ENCODE measurements around the gene SMNDC1.

The SMNDC1 gene

DNA sequence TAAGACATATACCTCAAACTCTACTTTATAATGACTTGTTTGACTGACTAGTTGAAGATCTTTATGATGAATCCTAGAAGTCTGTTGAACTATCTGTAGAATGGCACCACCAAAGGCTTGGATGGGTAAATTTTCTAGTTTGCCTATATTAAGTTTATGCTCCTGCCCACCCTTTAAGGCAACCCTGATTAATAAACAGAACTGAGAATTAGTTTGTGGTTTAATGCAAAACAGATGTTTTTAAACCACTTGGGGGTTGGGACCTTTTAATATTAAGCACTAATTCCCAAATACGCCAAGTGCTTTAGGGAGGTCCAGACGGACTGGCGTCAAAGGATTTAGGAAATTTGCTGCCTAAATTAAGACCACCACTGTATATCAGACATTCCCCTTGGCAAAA lies 20.5 kb downstream of the SMNDC1 start:
- no peaks in the 10 kb centered on the region for H3K79me2 ChIP-seq (ENCODE audit: control insufficient read depth, low read length)
- H4K20me1 ChIP-seq (ENCODE audit: control insufficient read depth, insufficient read depth, low read depth, low read length): no peaks in the 10 kb centered on the region
- no peaks in the 10 kb centered on the region for H3K27me3 ChIP-seq (ENCODE audit: control insufficient read depth, low read length)
- no peaks in the 10 kb centered on the region for H3K9me3 ChIP-seq (ENCODE audit: control insufficient read depth, insufficient read depth, low read length)
- peaks cover 3% of the 10 kb centered on the region; the same call in 1 of the 2 replicates for H3F3A ChIP-seq (ENCODE audit: control insufficient read depth, insufficient read depth)
- no peak overlapping the region for H3K4me2 ChIP-seq (ENCODE audit: low read length)
- TF ChIP-seq EZH2phosphoT487 (IDR thresholded peaks at IDR 0.05; ENCODE audit: borderline replicate concordance, low read length): no peak
- TF ChIP-seq, protein P1, sequence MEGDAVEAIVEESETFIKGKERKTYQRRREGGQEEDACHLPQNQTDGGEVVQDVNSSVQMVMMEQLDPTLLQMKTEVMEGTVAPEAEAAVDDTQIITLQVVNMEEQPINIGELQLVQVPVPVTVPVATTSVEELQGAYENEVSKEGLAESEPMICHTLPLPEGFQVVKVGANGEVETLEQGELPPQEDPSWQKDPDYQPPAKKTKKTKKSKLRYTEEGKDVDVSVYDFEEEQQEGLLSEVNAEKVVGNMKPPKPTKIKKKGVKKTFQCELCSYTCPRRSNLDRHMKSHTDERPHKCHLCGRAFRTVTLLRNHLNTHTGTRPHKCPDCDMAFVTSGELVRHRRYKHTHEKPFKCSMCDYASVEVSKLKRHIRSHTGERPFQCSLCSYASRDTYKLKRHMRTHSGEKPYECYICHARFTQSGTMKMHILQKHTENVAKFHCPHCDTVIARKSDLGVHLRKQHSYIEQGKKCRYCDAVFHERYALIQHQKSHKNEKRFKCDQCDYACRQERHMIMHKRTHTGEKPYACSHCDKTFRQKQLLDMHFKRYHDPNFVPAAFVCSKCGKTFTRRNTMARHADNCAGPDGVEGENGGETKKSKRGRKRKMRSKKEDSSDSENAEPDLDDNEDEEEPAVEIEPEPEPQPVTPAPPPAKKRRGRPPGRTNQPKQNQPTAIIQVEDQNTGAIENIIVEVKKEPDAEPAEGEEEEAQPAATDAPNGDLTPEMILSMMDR (IDR thresholded peaks at IDR 0.05; ENCODE audit: low read depth, low read length, poor library complexity, severe bottlenecking): no peak
- H3K27ac ChIP-seq (ENCODE audit: low read depth, low read length): no peak overlapping the region
- no peaks in the 10 kb centered on the region for H3K9me2 ChIP-seq (replicated peaks; ENCODE audit: control insufficient read depth, low read length)
- H3K4me1 ChIP-seq (ENCODE audit: control insufficient read depth, low read length): peaks cover 10% of the 10 kb centered on the region
- H3K4me3 ChIP-seq (ENCODE audit: low read length): no peak overlapping the region
- H3K36me3 ChIP-seq (ENCODE audit: control insufficient read depth, low read length): peaks cover 43% of the 10 kb centered on the region

DNA sequence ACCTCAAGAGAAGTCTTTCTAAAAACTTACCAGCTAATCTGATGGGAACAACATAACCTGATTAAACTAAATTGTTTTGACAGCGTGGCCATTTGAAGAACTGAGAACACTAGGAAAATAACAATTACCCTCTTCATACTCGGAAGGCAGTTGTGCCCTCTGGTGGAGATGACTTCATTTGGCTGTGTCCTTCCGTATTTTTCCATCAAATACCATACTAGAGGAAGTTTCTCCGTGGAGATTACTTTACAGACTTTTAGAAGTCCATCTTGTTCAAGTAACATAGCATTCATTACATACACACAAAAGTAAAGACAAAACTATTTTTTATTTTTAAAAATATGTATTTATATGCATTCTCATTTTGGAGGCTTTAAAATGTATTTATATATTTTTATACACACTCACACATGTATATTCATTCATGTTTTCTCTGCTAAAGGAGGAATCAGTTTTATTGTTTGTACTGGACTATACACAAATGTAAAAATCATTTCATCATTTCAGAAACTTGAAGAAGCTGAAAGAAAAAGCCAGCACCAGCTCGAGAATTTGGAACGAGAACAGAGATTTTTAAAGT lies 25.2 kb downstream of the SMNDC1 start:
- H3K4me3 ChIP-seq (ENCODE audit: low read length): peak overlapping the region; percentile 3; the same call in 1 of the 2 replicates
- H3K27ac ChIP-seq (ENCODE audit: low read depth, low read length): no peak overlapping the region
- no peaks in the 10 kb centered on the region for H3K27me3 ChIP-seq (ENCODE audit: control insufficient read depth, low read length)
- peaks cover 20% of the 10 kb centered on the region for H3K4me1 ChIP-seq (ENCODE audit: control insufficient read depth, low read length)
- H4K20me1 ChIP-seq (ENCODE audit: control insufficient read depth, insufficient read depth, low read depth, low read length): no peaks in the 10 kb centered on the region
- H3K36me3 ChIP-seq (ENCODE audit: control insufficient read depth, low read length): peaks cover 5% of the 10 kb centered on the region
- H3K9me2 ChIP-seq (replicated peaks; ENCODE audit: control insufficient read depth, low read length): no peaks in the 10 kb centered on the region
- H3K9me3 ChIP-seq (ENCODE audit: control insufficient read depth, insufficient read depth, low read length): no peaks in the 10 kb centered on the region
- no peaks in the 10 kb centered on the region for H3K79me2 ChIP-seq (ENCODE audit: control insufficient read depth, low read length)
- H3K4me2 ChIP-seq (ENCODE audit: low read length): peak overlapping the region; percentile 38
- TF ChIP-seq, protein P1 (IDR thresholded peaks at IDR 0.05; ENCODE audit: low read depth, low read length, poor library complexity, severe bottlenecking): peak; percentile 71
- TF ChIP-seq EZH2phosphoT487 (IDR thresholded peaks at IDR 0.05; ENCODE audit: borderline replicate concordance, low read length): no peak
- peaks cover 3% of the 10 kb centered on the region; the same call in 1 of the 2 replicates for H3F3A ChIP-seq (ENCODE audit: control insufficient read depth, insufficient read depth)

DNA sequence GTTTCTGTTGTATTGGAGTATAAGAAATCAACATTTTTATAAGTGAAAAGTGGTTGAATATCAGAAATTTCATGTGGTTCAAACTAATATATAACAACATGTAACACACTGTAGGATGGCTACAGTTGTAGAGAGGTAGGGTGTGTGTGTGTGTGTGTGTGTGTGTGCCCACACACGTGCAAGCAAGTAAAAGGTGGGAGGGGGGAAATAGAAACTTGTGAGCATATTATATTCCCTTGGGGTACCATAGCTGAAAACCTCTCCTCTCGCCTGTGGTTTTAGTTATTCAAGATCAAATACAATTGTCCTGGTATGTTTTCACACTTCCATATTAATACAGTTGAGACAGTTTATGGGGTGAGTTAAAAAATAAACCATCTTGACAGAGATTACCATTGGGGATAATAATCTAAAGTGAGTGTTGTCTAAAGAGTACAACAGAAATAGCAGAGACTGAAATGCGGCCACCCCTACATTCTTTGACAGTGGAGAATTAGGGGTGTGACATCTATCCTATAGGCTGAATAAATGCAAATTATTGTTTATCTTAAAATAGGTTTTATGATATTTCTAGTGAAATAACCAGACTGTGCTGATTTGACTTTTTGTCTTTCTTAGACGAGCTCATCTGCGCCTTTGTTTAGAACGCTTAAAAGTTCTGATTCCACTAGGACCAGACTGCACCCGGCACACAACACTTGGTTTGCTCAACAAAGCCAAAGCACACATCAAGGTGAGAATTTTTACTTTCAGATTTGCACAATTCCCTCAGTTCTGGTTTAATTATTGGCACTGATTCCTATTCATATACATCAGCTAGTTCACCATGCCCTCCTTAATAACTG lies 25.9 kb downstream of the SMNDC1 start:
- Histone ChIP-seq H3K27me3 (ENCODE audit: control insufficient read depth, low read length) (no peaks in the 10 kb centered on the region), H3K4me3 (ENCODE audit: low read length) (peak overlapping the region; percentile 3; the same call in 1 of the 2 replicates), H3K79me2 (ENCODE audit: control insufficient read depth, low read length) (no peaks in the 10 kb centered on the region), H3K36me3 (ENCODE audit: control insufficient read depth, low read length) (peaks cover 3% of the 10 kb centered on the region; the same call in 1 of the 2 replicates), H3K4me1 (ENCODE audit: control insufficient read depth, low read length) (peaks cover 14% of the 10 kb centered on the region), H3K4me2 (ENCODE audit: low read length) (peak overlapping the region; percentile 38), H3K9me3 (ENCODE audit: control insufficient read depth, insufficient read depth, low read length) (no peaks in the 10 kb centered on the region), H4K20me1 (ENCODE audit: control insufficient read depth, insufficient read depth, low read depth, low read length) (no peaks in the 10 kb centered on the region), H3F3A (ENCODE audit: control insufficient read depth, insufficient read depth) (peaks cover 3% of the 10 kb centered on the region; the same call in 1 of the 2 replicates), H3K27ac (ENCODE audit: low read depth, low read length) (no peak overlapping the region), H3K9me2 (replicated peaks; ENCODE audit: control insufficient read depth, low read length) (no peaks in the 10 kb centered on the region)
- TF ChIP-seq, protein P1 (IDR thresholded peaks at IDR 0.05; ENCODE audit: low read depth, low read length, poor library complexity, severe bottlenecking): no peak
- no peak for TF ChIP-seq EZH2phosphoT487 (IDR thresholded peaks at IDR 0.05; ENCODE audit: borderline replicate concordance, low read length)
